Measurements from ENCODE around the gene PTPRC.

The PTPRC gene

GRCh38 chr1:198677027-198677426 lies 38.2 kb downstream of the PTPRC start:
- no peak for DNase-seq
- TF ChIP-seq CTCF (IDR thresholded peaks at IDR 0.05; ENCODE audit: low read depth, low read length, missing control alignments) = no peak
- Histone ChIP-seq H3K27ac (no peak overlapping the region), H3K36me3 (replicated peaks) (no peaks in the 10 kb centered on the region), H3K27me3 (replicated peaks) (no peaks in the 10 kb centered on the region), H3K4me3 (ENCODE audit: low read depth, low read length) (no peak overlapping the region)
- in situ Hi-C loops (cut with HindIII; ENCODE audit: low pct_ligation_motif_present, low sequenced_read_pairs) = loop anchor here (25.0 kb wide), 1 partner anchor 190 kb away; no protein-coding TSS in a partner anchor

- DNase-seq = no peak
- no peaks in the 10 kb centered on the region for H3K36me3 ChIP-seq (replicated peaks)
- in situ Hi-C loops (cut with HindIII; ENCODE audit: low pct_ligation_motif_present, low sequenced_read_pairs) = loop anchor here (25.0 kb wide), 1 partner anchor 191 kb away; no protein-coding TSS in a partner anchor
- TF ChIP-seq CTCF (IDR thresholded peaks at IDR 0.05; ENCODE audit: low read depth, low read length, missing control alignments) = no peak
- H3K4me3 ChIP-seq (ENCODE audit: low read depth, low read length) = no peak overlapping the region
- H3K27me3 ChIP-seq (replicated peaks) = no peaks in the 10 kb centered on the region
- no peak overlapping the region for H3K27ac ChIP-seq
Observed at GRCh38 chr1:198677871-198678270, 39.0 kb downstream of the PTPRC start.

GRCh38 chr1:198678301-198678836 lies 39.5 kb downstream of the PTPRC start:
- in situ Hi-C loops (cut with HindIII; ENCODE audit: low pct_ligation_motif_present, low sequenced_read_pairs) = loop anchor here (25.0 kb wide), 1 partner anchor 191 kb away; no protein-coding TSS in a partner anchor
- H3K4me3 ChIP-seq (ENCODE audit: low read depth, low read length) = no peak overlapping the region
- DNase-seq = no peak

DNA sequence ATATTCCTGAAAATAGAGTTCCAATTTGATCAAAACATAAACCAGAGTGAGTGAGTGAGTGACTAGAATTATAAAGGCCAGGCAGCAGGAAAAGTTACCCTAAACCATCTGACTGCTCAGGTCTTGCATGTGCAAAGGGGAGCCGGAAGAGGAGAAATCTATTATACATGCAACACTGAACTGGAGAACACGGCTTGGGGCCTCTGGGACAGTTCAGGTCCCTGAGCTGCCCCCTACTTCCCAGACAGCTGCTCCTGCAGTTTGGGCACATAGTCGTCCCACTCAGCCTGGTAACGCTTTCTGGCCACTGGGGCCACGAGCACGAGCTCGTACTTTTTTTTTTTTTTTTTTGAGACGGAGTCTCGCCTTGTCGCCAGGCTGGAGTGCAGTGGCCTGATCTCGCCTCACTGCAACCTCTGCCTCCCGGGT lies 40.1 kb downstream of the PTPRC start:
- in situ Hi-C loops (cut with HindIII; ENCODE audit: low pct_ligation_motif_present, low sequenced_read_pairs) = loop anchor here (25.0 kb wide), 1 partner anchor 192 kb away; no protein-coding TSS in a partner anchor
- no peak for DNase-seq
- H3K36me3 ChIP-seq (replicated peaks) = no peaks in the 10 kb centered on the region
- H3K4me3 ChIP-seq (ENCODE audit: low read depth, low read length) = no peak overlapping the region
- no peak for TF ChIP-seq CTCF (IDR thresholded peaks at IDR 0.05; ENCODE audit: low read depth, low read length, missing control alignments)
- H3K27me3 ChIP-seq (replicated peaks) = no peaks in the 10 kb centered on the region
- no peak overlapping the region for H3K27ac ChIP-seq

More at GRCh38 chr1:198678301-198678836, 39.5 kb downstream of the PTPRC start:
- TF ChIP-seq CTCF (IDR thresholded peaks at IDR 0.05; ENCODE audit: low read depth, low read length, missing control alignments) = no peak
- no peak overlapping the region for H3K27ac ChIP-seq
- no peaks in the 10 kb centered on the region for H3K36me3 ChIP-seq (replicated peaks)
- no peaks in the 10 kb centered on the region for H3K27me3 ChIP-seq (replicated peaks)

DNA sequence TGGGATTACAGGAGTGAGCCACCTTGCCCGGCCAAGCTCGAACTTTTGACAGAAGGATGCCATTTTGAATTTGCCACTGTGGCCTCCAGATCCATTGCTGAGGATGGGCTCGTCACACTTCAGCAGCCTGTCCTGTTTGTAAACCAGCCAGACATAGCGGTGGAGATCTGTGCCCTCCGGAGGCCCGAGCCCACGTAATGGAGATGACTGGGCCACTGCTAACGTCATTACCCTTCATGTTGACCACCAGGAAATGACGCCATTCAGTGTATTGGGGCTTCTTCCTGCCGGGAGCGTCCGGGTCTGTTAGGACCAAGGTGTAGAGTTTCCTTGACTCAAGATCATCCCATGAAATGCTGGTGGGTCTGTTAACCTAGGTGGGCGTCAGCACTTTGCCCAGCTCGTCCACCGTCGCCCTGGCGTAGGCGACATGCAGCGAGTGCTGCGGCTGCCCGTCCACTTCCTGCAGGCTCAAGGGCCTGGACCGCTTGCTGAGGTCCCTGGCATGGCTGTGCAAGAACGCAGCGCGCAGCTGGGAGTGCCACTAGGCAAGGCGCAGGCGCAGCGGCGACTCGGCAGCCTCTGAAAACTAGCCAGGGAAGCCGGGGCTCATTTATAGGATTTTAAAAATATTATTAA lies 40.8 kb downstream of the PTPRC start:
- H3K27ac ChIP-seq = no peak overlapping the region
- no peak overlapping the region for H3K4me3 ChIP-seq (ENCODE audit: low read depth, low read length)
- H3K36me3 ChIP-seq (replicated peaks) = no peaks in the 10 kb centered on the region
- in situ Hi-C loops (cut with HindIII; ENCODE audit: low pct_ligation_motif_present, low sequenced_read_pairs) = loop anchor here (25.0 kb wide), 1 partner anchor 192 kb away; no protein-coding TSS in a partner anchor
- DNase-seq = no peak
- no peaks in the 10 kb centered on the region for H3K27me3 ChIP-seq (replicated peaks)
- TF ChIP-seq CTCF (IDR thresholded peaks at IDR 0.05; ENCODE audit: low read depth, low read length, missing control alignments) = no peak
